Measurements from ENCODE around the gene APOBEC3C.
"Not testable (repeated sequence)": the region's sequence is repeated elsewhere in the genome, so short reads cannot be mapped to it uniquely, and the experiment has no call there.

DNA sequence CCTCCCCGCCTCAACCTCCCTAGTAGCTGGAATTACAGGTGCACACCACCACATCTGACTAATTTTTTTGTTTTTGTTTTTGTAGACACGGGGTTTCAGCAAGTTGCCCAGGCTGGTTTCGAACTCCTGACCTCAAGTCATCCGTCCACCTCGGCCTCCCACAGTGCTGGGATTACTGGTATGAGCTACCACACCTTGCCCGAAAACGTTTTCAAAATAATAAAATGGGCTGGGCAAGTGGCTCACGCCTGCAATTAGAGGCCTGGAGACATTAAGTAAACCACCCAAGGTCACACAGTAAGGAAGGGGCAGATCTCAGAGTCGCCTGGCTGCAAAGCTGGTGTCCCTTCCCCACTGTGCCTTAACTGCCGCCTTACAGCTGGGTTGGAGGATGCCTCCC lies 33.5 kb upstream of the APOBEC3C start:
- not testable (repeated sequence) for TF ChIP-seq CTCF, POLR2A (IDR thresholded peaks at IDR 0.05)
